GM12873 (cell line): Measurements from ENCODE around the gene G6PD.

Source experiments
- CTCF ChIP-seq: IDR thresholded peaks from 2 replicates; pipeline ENCODE4 v1.5.1; 2012; ENCODE audit warnings: low read depth, mild to moderate bottlenecking, moderate library complexity, low read length, control low read depth; ENCODE audit not compliant: insufficient read depth; ENCODE audit errors: missing control alignments

G6PD gene

GRCh38 chrX:154485150-154486051 is 61.2 kb downstream of the G6PD start:
- no peak for TF ChIP-seq CTCF

GRCh38 chrX:154484255-154485149 is 62.1 kb downstream of the G6PD start:
- TF ChIP-seq CTCF = no peak

GRCh38 chrX:154483325-154483724 is 63.3 kb downstream of the G6PD start:
- TF ChIP-seq CTCF = no peak

GRCh38 chrX:154482786-154483185 is 63.9 kb downstream of the G6PD start:
- no peak for TF ChIP-seq CTCF

GRCh38 chrX:154481911-154482601 is 64.6 kb downstream of the G6PD start:
- TF ChIP-seq CTCF = no peak
